Measurements from ENCODE around the gene EDEM3.

The EDEM3 gene, protein sequence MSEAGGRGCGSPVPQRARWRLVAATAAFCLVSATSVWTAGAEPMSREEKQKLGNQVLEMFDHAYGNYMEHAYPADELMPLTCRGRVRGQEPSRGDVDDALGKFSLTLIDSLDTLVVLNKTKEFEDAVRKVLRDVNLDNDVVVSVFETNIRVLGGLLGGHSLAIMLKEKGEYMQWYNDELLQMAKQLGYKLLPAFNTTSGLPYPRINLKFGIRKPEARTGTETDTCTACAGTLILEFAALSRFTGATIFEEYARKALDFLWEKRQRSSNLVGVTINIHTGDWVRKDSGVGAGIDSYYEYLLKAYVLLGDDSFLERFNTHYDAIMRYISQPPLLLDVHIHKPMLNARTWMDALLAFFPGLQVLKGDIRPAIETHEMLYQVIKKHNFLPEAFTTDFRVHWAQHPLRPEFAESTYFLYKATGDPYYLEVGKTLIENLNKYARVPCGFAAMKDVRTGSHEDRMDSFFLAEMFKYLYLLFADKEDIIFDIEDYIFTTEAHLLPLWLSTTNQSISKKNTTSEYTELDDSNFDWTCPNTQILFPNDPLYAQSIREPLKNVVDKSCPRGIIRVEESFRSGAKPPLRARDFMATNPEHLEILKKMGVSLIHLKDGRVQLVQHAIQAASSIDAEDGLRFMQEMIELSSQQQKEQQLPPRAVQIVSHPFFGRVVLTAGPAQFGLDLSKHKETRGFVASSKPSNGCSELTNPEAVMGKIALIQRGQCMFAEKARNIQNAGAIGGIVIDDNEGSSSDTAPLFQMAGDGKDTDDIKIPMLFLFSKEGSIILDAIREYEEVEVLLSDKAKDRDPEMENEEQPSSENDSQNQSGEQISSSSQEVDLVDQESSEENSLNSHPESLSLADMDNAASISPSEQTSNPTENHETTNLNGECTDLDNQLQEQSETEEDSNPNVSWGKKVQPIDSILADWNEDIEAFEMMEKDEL

DNA sequence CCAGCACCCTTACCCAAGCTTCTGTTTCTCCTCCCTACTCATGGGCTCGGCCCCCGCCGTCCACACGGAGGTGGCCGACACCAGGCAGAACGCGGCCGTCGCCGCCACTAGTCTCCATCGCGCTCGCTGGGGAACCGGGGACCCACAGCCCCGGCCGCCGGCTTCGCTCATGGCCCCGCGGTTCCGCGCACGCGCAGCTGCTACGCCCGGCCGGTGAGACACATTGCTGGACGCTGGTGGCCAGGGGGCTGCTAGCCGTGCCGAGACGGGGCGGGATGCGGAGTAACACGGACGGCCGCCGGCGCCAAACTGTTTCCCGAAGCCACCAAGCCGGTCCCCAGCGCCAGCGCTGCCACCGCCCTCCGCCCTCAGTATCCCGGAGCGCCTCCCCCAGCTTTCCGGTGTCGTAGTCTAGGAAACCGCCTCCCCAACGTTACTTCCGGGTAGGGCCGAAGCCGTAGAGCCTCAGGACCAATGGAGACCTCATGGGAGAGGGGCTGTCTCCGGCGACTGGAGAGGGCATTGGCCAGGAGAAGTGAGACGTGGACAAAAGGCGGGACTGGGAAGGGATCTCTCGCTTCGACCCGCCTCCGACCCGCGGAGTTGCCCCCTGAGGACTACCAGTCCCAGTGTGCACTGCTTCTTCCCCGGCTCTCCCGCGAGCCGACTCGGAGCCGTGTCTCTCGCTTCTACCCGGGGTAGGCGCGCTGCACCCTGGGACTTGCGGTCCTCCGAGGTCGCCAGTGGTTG lies at the start of gene EDEM3:
EDEM3 (minus strand) TSS at position 383 of the 750 bp plus-strand sequence; CDS start at position 171, 212 bp downstream.
- Histone ChIP-seq H3K9me3 (ENCODE audit: control insufficient read depth in 2 of 2, low read length in 2 of 2) (no peaks in the 10 kb centered on the region), H3K4me3 (ENCODE audit: low read length in 2 of 2) (peak within 1 kb of the TSS; percentile 91 to 93), H3K4me1 (ENCODE audit: control insufficient read depth, insufficient read depth, low read length) (peaks cover 4% of the 10 kb centered on the region), H3K9ac (ENCODE audit: low read length in 2 of 2) (peak within 1 kb of the TSS; percentile 80 to 94), H3K27me3 (ENCODE audit: control insufficient read depth in 1 of 2, insufficient read depth in 2 of 2, low read length in 2 of 2) (no peaks in the 10 kb centered on the region), H3K36me3 (ENCODE audit: control insufficient read depth in 2 of 2, insufficient read depth in 2 of 2, low read length in 2 of 2) (no peaks in the 10 kb centered on the region), H3K27ac (ENCODE audit: low read length) (peak within 1 kb of the TSS; percentile 80)

DNA sequence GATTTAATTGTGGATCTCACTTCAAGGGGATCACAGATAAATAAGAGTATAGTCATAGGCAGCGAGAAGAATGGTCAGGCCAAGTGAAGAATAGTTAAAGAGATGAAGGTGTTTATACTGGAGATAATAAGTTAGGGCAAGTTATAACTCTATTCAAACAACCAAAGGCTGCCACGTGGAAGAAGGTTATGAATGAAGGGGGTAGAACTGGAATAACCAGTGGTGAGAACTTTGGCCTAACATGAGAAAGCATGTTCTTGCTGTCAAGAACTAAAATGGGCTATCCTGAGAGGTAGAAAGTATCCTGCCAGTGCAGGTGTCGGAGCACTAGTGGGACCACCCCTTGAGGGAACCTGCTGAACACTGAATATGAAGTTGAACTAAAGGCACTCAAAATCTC lies 49.6 kb upstream of the EDEM3 start:
- Histone ChIP-seq H3K36me3 (ENCODE audit: control insufficient read depth in 2 of 2, insufficient read depth in 2 of 2, low read length in 2 of 2) (peaks cover 21 to 42% of the 10 kb centered on the region in 2 donors), H3K9ac (ENCODE audit: low read length in 2 of 2) (no peak overlapping the region), H3K9me3 (ENCODE audit: control insufficient read depth in 2 of 2, low read length in 2 of 2) (no peaks in the 10 kb centered on the region), H3K4me3 (ENCODE audit: low read length in 2 of 2) (no peak overlapping the region), H3K27ac (ENCODE audit: low read length) (no peak overlapping the region), H3K4me1 (ENCODE audit: control insufficient read depth, insufficient read depth, low read length) (peaks cover 12% of the 10 kb centered on the region), H3K27me3 (ENCODE audit: control insufficient read depth in 1 of 2, insufficient read depth in 2 of 2, low read length in 2 of 2) (no peaks in the 10 kb centered on the region)

DNA sequence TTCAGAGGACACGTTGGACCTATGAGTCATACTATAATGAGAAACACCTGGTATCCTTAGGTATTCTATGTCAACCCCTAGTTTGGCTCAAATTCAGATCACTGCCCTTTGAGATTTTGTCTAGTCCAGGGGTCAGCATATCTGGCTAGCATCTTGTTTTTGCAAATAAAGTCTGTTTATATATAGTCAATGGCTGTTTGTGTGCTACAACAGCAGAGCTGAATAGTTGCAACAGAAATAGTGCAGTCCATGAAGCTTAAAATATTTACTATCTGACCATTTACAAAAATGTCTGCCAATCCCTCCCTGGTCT lies 48.5 kb upstream of the EDEM3 start:
- H3K36me3 ChIP-seq (ENCODE audit: control insufficient read depth in 2 of 2, insufficient read depth in 2 of 2, low read length in 2 of 2): peaks cover 18 to 39% of the 10 kb centered on the region in 2 donors
- H3K27ac ChIP-seq (ENCODE audit: low read length): no peak overlapping the region
- no peaks in the 10 kb centered on the region for H3K27me3 ChIP-seq (ENCODE audit: control insufficient read depth in 1 of 2, insufficient read depth in 2 of 2, low read length in 2 of 2)
- H3K4me1 ChIP-seq (ENCODE audit: control insufficient read depth, insufficient read depth, low read length): peaks cover 12% of the 10 kb centered on the region
- H3K9me3 ChIP-seq (ENCODE audit: control insufficient read depth in 2 of 2, low read length in 2 of 2): no peaks in the 10 kb centered on the region
- no peak overlapping the region for H3K9ac ChIP-seq (ENCODE audit: low read length in 2 of 2)
- no peak overlapping the region for H3K4me3 ChIP-seq (ENCODE audit: low read length in 2 of 2)

DNA sequence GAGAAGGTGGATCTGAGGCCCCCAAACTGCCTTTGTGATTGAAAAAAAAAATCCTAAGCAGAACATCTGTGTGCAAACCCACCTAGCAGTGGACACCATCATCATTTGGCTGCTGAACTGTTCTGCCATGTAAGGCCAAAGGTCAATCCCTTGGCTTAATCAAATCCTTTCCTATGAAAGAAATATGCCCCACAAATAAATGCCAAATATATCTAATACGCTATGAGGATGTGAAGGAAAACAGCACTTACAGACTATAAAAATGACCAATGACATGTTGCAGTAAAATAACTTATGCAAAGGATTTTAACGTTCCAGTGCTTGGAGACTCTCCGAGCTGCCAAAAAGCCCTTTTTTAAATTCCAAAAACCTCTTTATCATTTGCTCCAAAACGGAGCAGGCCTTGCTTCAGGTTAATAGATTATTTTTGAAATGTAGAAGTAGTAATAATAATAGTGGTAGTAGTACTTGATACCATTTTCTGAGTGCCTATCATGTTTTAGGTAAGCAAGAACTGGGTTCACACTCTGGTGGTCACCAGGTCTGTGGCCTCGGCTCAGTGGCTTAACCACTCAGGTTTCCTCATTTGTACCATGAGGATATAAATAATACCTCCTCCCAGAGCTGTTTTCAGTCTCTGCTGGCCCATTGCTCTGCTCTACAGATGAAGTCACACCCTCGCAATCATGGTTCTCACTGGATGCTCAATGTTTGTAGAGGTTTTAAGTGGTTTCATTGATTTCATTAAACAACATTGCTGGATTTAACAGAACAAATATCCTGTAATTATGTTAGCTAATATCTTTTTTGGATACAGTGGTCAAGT lies 47.9 kb upstream of the EDEM3 start:
- no peak overlapping the region for H3K9ac ChIP-seq (ENCODE audit: low read length in 2 of 2)
- peaks cover 18 to 38% of the 10 kb centered on the region in 2 donors for H3K36me3 ChIP-seq (ENCODE audit: control insufficient read depth in 2 of 2, insufficient read depth in 2 of 2, low read length in 2 of 2)
- no peak overlapping the region for H3K4me3 ChIP-seq (ENCODE audit: low read length in 2 of 2)
- no peak overlapping the region for H3K27ac ChIP-seq (ENCODE audit: low read length)
- no peaks in the 10 kb centered on the region for H3K9me3 ChIP-seq (ENCODE audit: control insufficient read depth in 2 of 2, low read length in 2 of 2)
- peaks cover 12% of the 10 kb centered on the region for H3K4me1 ChIP-seq (ENCODE audit: control insufficient read depth, insufficient read depth, low read length)
- no peaks in the 10 kb centered on the region for H3K27me3 ChIP-seq (ENCODE audit: control insufficient read depth in 1 of 2, insufficient read depth in 2 of 2, low read length in 2 of 2)

DNA sequence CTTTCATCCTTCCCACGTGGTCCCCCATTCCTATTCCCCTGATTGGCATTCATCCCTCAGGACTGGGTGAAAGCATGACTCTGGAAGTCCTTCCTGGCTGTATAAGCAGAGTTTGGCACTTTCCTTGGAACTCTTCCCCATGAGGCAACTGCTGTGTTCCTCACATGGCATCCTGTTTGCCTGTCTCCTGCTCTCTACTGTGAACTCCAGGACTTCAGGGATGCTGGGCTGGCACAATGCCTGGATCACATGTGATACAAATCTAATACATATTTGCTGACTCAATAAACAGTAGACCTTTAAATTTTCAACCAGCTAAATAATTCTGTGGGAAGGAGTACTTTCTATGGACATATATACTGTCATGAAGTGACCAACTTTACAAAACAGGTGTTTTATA lies 46.8 kb upstream of the EDEM3 start:
- Histone ChIP-seq H3K9ac (ENCODE audit: low read length in 2 of 2) (no peak overlapping the region), H3K27me3 (ENCODE audit: control insufficient read depth in 1 of 2, insufficient read depth in 2 of 2, low read length in 2 of 2) (no peaks in the 10 kb centered on the region), H3K4me3 (ENCODE audit: low read length in 2 of 2) (no peak overlapping the region), H3K4me1 (ENCODE audit: control insufficient read depth, insufficient read depth, low read length) (peaks cover 12% of the 10 kb centered on the region), H3K27ac (ENCODE audit: low read length) (no peak overlapping the region), H3K36me3 (ENCODE audit: control insufficient read depth in 2 of 2, insufficient read depth in 2 of 2, low read length in 2 of 2) (peaks cover 21 to 45% of the 10 kb centered on the region in 2 donors), H3K9me3 (ENCODE audit: control insufficient read depth in 2 of 2, low read length in 2 of 2) (no peaks in the 10 kb centered on the region)

DNA sequence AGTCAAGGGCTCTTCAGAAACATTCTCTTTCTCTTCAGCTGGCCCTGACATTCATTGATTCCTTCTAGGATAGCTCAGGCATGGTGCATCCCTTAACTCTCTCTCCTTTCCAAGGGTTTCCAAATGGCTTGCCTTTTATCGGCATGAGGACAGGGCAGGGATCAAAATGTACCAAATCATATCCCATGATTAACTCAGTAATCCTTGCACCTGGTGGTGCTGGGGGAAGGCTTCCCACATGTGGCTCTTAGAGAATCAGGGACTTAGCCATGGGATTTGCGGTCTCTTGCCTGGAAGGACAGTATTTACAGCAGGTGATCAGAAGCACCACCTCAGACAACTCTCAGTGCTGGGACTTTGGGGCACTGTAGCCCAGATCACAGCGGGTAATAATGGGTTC lies 46.2 kb upstream of the EDEM3 start:
- H3K36me3 ChIP-seq (ENCODE audit: control insufficient read depth in 2 of 2, insufficient read depth in 2 of 2, low read length in 2 of 2): peaks cover 25 to 48% of the 10 kb centered on the region in 2 donors
- no peaks in the 10 kb centered on the region for H3K27me3 ChIP-seq (ENCODE audit: control insufficient read depth in 1 of 2, insufficient read depth in 2 of 2, low read length in 2 of 2)
- no peaks in the 10 kb centered on the region for H3K9me3 ChIP-seq (ENCODE audit: control insufficient read depth in 2 of 2, low read length in 2 of 2)
- no peak overlapping the region for H3K9ac ChIP-seq (ENCODE audit: low read length in 2 of 2)
- H3K4me3 ChIP-seq (ENCODE audit: low read length in 2 of 2): no peak overlapping the region
- no peak overlapping the region for H3K27ac ChIP-seq (ENCODE audit: low read length)
- H3K4me1 ChIP-seq (ENCODE audit: control insufficient read depth, insufficient read depth, low read length): peaks cover 6% of the 10 kb centered on the region

DNA sequence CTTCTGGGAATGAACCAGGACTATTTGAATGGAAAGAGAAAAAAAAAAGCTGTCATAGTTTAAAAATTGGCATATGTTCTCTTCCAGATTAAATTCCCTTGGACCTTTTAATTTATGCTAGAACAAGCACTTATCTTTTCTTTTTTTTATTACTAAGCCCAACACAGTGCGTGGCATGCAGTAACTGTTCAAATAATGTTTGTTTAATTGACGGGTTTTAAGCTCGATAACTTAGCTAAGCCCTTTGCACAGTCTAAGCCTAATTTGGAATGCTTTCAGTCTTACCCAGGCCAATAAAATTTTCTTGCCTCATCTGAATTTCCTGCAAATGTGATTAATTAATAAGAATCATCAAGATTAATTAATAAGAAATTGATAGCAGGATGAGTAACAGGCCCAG lies 39.3 kb upstream of the EDEM3 start:
- H3K9me3 ChIP-seq (ENCODE audit: control insufficient read depth in 2 of 2, low read length in 2 of 2): no peaks in the 10 kb centered on the region
- no peak overlapping the region for H3K27ac ChIP-seq (ENCODE audit: low read length)
- H3K27me3 ChIP-seq (ENCODE audit: control insufficient read depth in 1 of 2, insufficient read depth in 2 of 2, low read length in 2 of 2): no peaks in the 10 kb centered on the region
- H3K4me3 ChIP-seq (ENCODE audit: low read length in 2 of 2): no peak overlapping the region
- H3K36me3 ChIP-seq (ENCODE audit: control insufficient read depth in 2 of 2, insufficient read depth in 2 of 2, low read length in 2 of 2): peaks cover 16 to 35% of the 10 kb centered on the region in 2 donors
- no peak overlapping the region for H3K9ac ChIP-seq (ENCODE audit: low read length in 2 of 2)
- H3K4me1 ChIP-seq (ENCODE audit: control insufficient read depth, insufficient read depth, low read length): peaks cover 14% of the 10 kb centered on the region

DNA sequence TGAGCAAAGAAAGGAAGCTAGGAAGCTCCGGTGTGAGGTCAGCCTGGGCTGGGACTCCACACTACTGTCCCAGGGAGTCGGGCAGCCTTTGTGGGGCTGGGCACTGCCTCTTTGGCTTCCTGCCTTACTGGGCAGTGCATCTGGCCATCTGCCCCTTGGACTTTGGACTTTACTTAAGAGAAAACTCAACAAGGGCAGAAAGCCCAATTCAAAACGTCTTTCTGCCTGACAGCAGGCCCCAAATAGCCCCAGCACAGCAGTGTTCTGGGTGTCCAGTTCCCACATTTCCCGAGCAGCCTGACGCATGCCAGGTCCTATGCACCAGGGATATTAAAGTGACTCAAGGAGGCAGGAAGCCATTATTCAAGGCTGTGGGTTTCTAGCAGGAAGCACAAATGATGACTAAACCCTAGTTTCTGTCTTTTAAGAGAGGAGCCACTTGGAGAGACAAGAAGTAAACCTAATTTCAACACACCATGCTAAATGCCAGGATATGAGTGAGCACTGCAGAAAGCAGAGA lies 37.9 kb upstream of the EDEM3 start:
- peaks cover 10 to 31% of the 10 kb centered on the region in 2 donors for H3K36me3 ChIP-seq (ENCODE audit: control insufficient read depth in 2 of 2, insufficient read depth in 2 of 2, low read length in 2 of 2)
- peak overlapping the region in 1 of 2 donors; percentile 29 for H3K4me3 ChIP-seq (ENCODE audit: low read length in 2 of 2)
- no peaks in the 10 kb centered on the region for H3K27me3 ChIP-seq (ENCODE audit: control insufficient read depth in 1 of 2, insufficient read depth in 2 of 2, low read length in 2 of 2)
- no peaks in the 10 kb centered on the region for H3K9me3 ChIP-seq (ENCODE audit: control insufficient read depth in 2 of 2, low read length in 2 of 2)
- H3K4me1 ChIP-seq (ENCODE audit: control insufficient read depth, insufficient read depth, low read length): peaks cover 14% of the 10 kb centered on the region
- peak overlapping the region; percentile 55 for H3K27ac ChIP-seq (ENCODE audit: low read length)
- peak overlapping the region in 1 of 2 donors; percentile 5 for H3K9ac ChIP-seq (ENCODE audit: low read length in 2 of 2)

DNA sequence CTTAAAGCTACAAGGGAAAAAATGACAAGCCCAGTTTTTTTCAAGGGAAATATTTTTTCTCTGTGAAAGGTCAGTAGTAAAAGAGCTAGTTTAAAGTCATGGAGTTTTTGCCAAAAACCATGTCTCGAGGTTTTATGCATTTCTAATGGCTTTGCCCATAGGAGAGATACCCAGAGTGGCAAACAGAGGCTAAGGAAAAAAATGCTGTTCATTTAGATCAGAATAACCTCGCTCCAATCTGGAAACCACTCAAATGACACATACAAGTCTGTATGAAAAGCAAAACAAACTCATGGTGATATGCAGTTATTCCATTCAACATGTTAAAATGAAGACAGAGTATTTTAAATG lies 36.9 kb upstream of the EDEM3 start:
- Histone ChIP-seq H3K4me3 (ENCODE audit: low read length in 2 of 2) (no peak overlapping the region), H3K4me1 (ENCODE audit: control insufficient read depth, insufficient read depth, low read length) (peaks cover 14% of the 10 kb centered on the region), H3K9me3 (ENCODE audit: control insufficient read depth in 2 of 2, low read length in 2 of 2) (no peaks in the 10 kb centered on the region), H3K27me3 (ENCODE audit: control insufficient read depth in 1 of 2, insufficient read depth in 2 of 2, low read length in 2 of 2) (no peaks in the 10 kb centered on the region), H3K9ac (ENCODE audit: low read length in 2 of 2) (no peak overlapping the region), H3K27ac (ENCODE audit: low read length) (peak overlapping the region; percentile 55), H3K36me3 (ENCODE audit: control insufficient read depth in 2 of 2, insufficient read depth in 2 of 2, low read length in 2 of 2) (peaks cover 7 to 26% of the 10 kb centered on the region in 2 donors)

All from stomach smooth muscle (tissue), 2 donors.